Mesendoderm (in vitro differentiated cells): ENCODE results near the gene CPEB2.

Experiments used
- DNase-seq: peaks from one replicate; pipeline ENCODE4 v3.0.0; 2013
- H2AK5ac ChIP-seq: 2 replicates; pipeline ENCODE4 v1.6.1; 2013; ENCODE audit warnings: low read length, inconsistent platforms
- H2BK120ac ChIP-seq: 2 replicates; pipeline ENCODE4 v1.6.1; 2013; ENCODE audit warnings: low read depth, mild to moderate bottlenecking, low read length, moderate library complexity, mixed read lengths
- H2BK15ac ChIP-seq: replicated peaks from 2 replicates; pipeline ENCODE4 v1.6.1; 2013; ENCODE audit warnings: low read depth, mild to moderate bottlenecking, moderate library complexity
- H2BK5ac ChIP-seq: 2 replicates; pipeline ENCODE4 v1.6.1; 2013; ENCODE audit warnings: low read length, inconsistent platforms
- H3K18ac ChIP-seq: 2 replicates; pipeline ENCODE4 v1.6.1; 2013; ENCODE audit warnings: mild to moderate bottlenecking, low read length, mixed read lengths
- H3K23ac ChIP-seq: one replicate; pipeline ENCODE4 v1.6.1; 2013; ENCODE audit warnings: low read length
- H3K27ac ChIP-seq: 2 replicates; pipeline ENCODE4 v1.5.1; 2013; ENCODE audit warnings: low read depth, mild to moderate bottlenecking, inconsistent platforms, low read length, moderate library complexity
- H3K27me3 ChIP-seq: 2 replicates; pipeline ENCODE4 v1.6.1; 2013; ENCODE audit warnings: low read length, control low read depth, mild to moderate bottlenecking, inconsistent platforms; ENCODE audit not compliant: insufficient read depth, poor library complexity
- H3K36me3 ChIP-seq: 2 replicates; pipeline ENCODE4 v1.6.1; 2013; ENCODE audit warnings: low read length, inconsistent platforms; ENCODE audit not compliant: control insufficient read depth, insufficient read depth
- H3K4ac ChIP-seq: one replicate; pipeline ENCODE4 v1.6.1; 2013; ENCODE audit warnings: low read depth, mild to moderate bottlenecking, low read length, moderate library complexity
- H3K4me1 ChIP-seq: 2 replicates; pipeline ENCODE4 v1.6.1; 2013; ENCODE audit warnings: low read depth, low read length, inconsistent platforms; ENCODE audit not compliant: control insufficient read depth
- H3K4me2 ChIP-seq: 2 replicates; pipeline ENCODE4 v1.6.1; 2013; ENCODE audit warnings: low read length
- H3K4me3 ChIP-seq: 2 replicates; pipeline ENCODE4 v1.5.1; 2013; ENCODE audit warnings: mild to moderate bottlenecking, low read length
- H3K56ac ChIP-seq: one replicate; pipeline ENCODE4 v1.6.1; 2013; ENCODE audit warnings: low read length
- H3K79me1 ChIP-seq: 2 replicates; pipeline ENCODE4 v1.6.1; 2013; ENCODE audit warnings: low read length, inconsistent platforms
- H3K79me2 ChIP-seq: 2 replicates; pipeline ENCODE4 v1.6.1; 2013; ENCODE audit warnings: mild to moderate bottlenecking, low read length; ENCODE audit not compliant: control insufficient read depth, insufficient read depth
- H3K9ac ChIP-seq: 2 replicates; pipeline ENCODE4 v1.6.1; 2013; ENCODE audit warnings: low read length, inconsistent platforms
- H4K5ac ChIP-seq: one replicate; pipeline ENCODE4 v1.6.1; 2013; ENCODE audit warnings: low read length
- H4K8ac ChIP-seq: one replicate; pipeline ENCODE4 v1.6.1; 2013; ENCODE audit warnings: low read depth, mild to moderate bottlenecking, control low read depth, low read length, moderate library complexity
- WGBS: extraction: QIAGEN DNeasy Blood & Tissue Kit; methylation state at CpG from one replicate; pipeline ENCODE4 v1.1.7; 2013; ENCODE audit warnings: low lambda C conversion rate, missing lambda C conversion rate; ENCODE audit not compliant: insufficient coverage; ENCODE audit errors: extremely low coverage; 5-methylcytosine and 5-hydroxymethylcytosine counted together

CPEB2 gene

DNA sequence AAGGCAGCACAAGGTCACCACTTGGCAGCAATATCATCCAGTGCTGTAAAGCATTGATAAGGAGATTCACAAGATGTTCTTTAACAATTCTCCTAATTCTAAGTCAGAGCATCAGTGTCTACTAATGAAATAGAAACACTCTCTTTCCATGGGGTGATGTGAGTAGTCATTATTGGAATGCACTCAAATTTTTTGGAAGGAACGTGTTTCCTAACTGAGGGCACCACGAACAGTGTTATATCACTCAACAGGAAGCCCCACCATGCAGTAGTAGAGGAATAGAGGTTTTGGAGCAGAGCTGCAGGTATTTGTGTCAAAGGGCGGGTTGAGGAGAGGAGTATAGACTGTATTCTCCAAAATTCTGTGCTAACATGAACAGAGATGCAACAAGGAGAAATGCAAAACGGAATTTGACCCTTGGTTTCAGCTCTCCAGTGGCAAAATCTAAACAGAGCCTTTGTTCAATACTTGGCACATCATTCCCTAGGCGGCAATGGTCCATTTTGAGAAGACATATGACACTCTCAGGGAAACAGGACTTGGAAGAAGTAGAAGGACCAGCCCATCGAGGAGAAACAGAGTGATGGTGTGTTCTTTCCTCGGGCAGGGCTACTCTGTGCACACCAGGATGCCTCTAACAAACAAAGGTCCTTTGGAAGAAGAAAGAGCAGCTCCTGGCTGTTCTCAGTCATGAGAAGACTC lies 98.9 kb downstream of the CPEB2 start:
- Histone ChIP-seq H3K23ac (no peak overlapping the region), H3K27ac (no peak overlapping the region), H3K27me3 (no peaks in the 10 kb centered on the region), H3K4ac (no peak overlapping the region), H2BK120ac (no peak overlapping the region), H3K4me1 (no peaks in the 10 kb centered on the region), H3K4me3 (no peak overlapping the region), H3K79me2 (no peaks in the 10 kb centered on the region), H4K5ac (no peak overlapping the region), H3K18ac (no peak overlapping the region), H2BK15ac (no peak overlapping the region), H3K36me3 (no peaks in the 10 kb centered on the region), H4K8ac (no peak overlapping the region), H2AK5ac (no peak overlapping the region), H3K4me2 (no peak overlapping the region), H3K79me1 (no peaks in the 10 kb centered on the region), H3K9ac (no peak overlapping the region), H2BK5ac (no peak overlapping the region), H3K56ac (no peak overlapping the region)
- WGBS, result no CpG with 5 or more reads among the region's 7 CpGs
- no peak for DNase-seq

DNA sequence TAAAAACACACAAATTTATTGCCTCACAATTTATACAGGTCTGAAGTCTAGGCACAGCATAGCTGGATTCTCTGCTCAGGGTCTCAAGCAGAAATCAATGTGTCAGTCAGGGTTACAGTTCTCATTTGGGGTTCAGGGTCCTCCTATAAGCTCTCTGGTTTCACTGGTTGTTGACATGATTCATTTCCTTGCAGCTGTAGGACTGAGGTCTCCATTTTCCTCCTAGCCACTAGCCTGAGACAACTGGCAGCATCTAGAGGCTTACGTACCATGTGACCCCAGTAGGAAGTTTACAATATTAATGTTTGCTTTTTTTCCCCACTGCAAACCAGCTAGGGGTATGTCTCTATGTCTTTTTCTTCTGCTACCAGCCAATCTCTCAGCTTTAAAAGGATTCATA lies 102.5 kb downstream of the CPEB2 start:
- H2AK5ac ChIP-seq, result no peak overlapping the region
- H3K4ac ChIP-seq, result no peak overlapping the region
- DNase-seq, result no peak
- H3K79me2 ChIP-seq, result no peaks in the 10 kb centered on the region
- no peaks in the 10 kb centered on the region for H3K36me3 ChIP-seq
- no peak overlapping the region for H2BK15ac ChIP-seq
- no peak overlapping the region for H2BK120ac ChIP-seq
- H4K5ac ChIP-seq, result no peak overlapping the region
- no peaks in the 10 kb centered on the region for H3K79me1 ChIP-seq
- H3K23ac ChIP-seq, result no peak overlapping the region
- no peak overlapping the region for H3K27ac ChIP-seq
- no peaks in the 10 kb centered on the region for H3K27me3 ChIP-seq
- H4K8ac ChIP-seq, result no peak overlapping the region
- no peak overlapping the region for H3K4me3 ChIP-seq
- no peak overlapping the region for H3K56ac ChIP-seq
- H3K4me2 ChIP-seq, result no peak overlapping the region
- H2BK5ac ChIP-seq, result no peak overlapping the region
- no peaks in the 10 kb centered on the region for H3K4me1 ChIP-seq
- no peak overlapping the region for H3K9ac ChIP-seq
- H3K18ac ChIP-seq, result no peak overlapping the region
- no CpG with 5 or more reads among the region's 1 CpG for WGBS

- Histone ChIP-seq H2BK15ac (no peak overlapping the region), H3K23ac (no peak overlapping the region), H3K79me1 (no peaks in the 10 kb centered on the region), H3K56ac (no peak overlapping the region), H3K18ac (no peak overlapping the region), H3K4ac (no peak overlapping the region), H3K27me3 (no peaks in the 10 kb centered on the region), H2AK5ac (no peak overlapping the region), H3K36me3 (no peaks in the 10 kb centered on the region), H4K8ac (no peak overlapping the region), H3K79me2 (no peaks in the 10 kb centered on the region), H3K4me1 (no peaks in the 10 kb centered on the region), H3K4me2 (no peak overlapping the region), H2BK120ac (no peak overlapping the region), H2BK5ac (no peak overlapping the region), H3K4me3 (no peak overlapping the region), H4K5ac (no peak overlapping the region), H3K9ac (no peak overlapping the region), H3K27ac (no peak overlapping the region)
- DNase-seq, result no peak
- WGBS, result no CpG with 5 or more reads among the region's 5 CpGs
These were observed 104.1 kb downstream of the CPEB2 start for GRCh38 chr4:15106399-15106798.

- H2AK5ac ChIP-seq, result no peak overlapping the region
- no peak for DNase-seq
- H3K4me1 ChIP-seq, result no peaks in the 10 kb centered on the region
- H3K79me2 ChIP-seq, result no peaks in the 10 kb centered on the region
- H3K27ac ChIP-seq, result no peak overlapping the region
- H3K23ac ChIP-seq, result no peak overlapping the region
- no peak overlapping the region for H4K8ac ChIP-seq
- H3K79me1 ChIP-seq, result no peaks in the 10 kb centered on the region
- no peak overlapping the region for H2BK5ac ChIP-seq
- H3K27me3 ChIP-seq, result no peaks in the 10 kb centered on the region
- no peak overlapping the region for H3K56ac ChIP-seq
- no peak overlapping the region for H3K18ac ChIP-seq
- no peak overlapping the region for H3K4me3 ChIP-seq
- no peak overlapping the region for H4K5ac ChIP-seq
- no peak overlapping the region for H3K4ac ChIP-seq
- H3K36me3 ChIP-seq, result no peaks in the 10 kb centered on the region
- H3K9ac ChIP-seq, result no peak overlapping the region
- H2BK120ac ChIP-seq, result no peak overlapping the region
- H3K4me2 ChIP-seq, result no peak overlapping the region
- no peak overlapping the region for H2BK15ac ChIP-seq
These were observed 107.3 kb downstream of the CPEB2 start for GRCh38 chr4:15109600-15109999.

DNA sequence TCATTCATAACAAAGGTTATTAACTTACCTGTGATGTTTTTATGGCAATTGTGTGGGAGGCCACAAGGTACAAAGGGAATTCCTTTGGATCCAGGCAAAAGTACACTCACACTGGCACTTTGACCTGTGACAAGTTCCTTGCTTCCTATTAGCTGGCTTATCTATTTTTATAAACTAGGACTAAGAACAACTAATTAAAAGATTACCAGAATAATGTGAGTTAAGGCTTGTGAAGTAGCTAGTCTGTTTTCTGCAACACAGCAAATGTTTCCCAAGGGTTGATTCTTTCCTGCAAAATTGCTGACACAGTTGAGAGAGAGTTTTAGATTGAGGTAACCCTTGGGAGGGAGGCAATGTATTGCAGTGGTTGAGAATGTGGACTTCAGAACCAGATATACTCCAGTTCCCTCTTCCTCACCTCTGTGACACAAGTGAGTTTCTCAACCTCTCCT lies 107.9 kb downstream of the CPEB2 start:
- Histone ChIP-seq H3K56ac (no peak overlapping the region), H3K4me2 (no peak overlapping the region), H3K27ac (no peak overlapping the region), H3K27me3 (no peaks in the 10 kb centered on the region), H3K79me1 (no peaks in the 10 kb centered on the region), H3K4me3 (no peak overlapping the region), H4K8ac (no peak overlapping the region), H3K4me1 (no peaks in the 10 kb centered on the region), H3K18ac (no peak overlapping the region), H3K23ac (no peak overlapping the region), H3K79me2 (no peaks in the 10 kb centered on the region), H2BK15ac (no peak overlapping the region), H2AK5ac (no peak overlapping the region), H3K9ac (no peak overlapping the region), H3K36me3 (no peaks in the 10 kb centered on the region), H2BK120ac (no peak overlapping the region), H3K4ac (no peak overlapping the region), H2BK5ac (no peak overlapping the region), H4K5ac (no peak overlapping the region)
- DNase-seq, result no peak

DNA sequence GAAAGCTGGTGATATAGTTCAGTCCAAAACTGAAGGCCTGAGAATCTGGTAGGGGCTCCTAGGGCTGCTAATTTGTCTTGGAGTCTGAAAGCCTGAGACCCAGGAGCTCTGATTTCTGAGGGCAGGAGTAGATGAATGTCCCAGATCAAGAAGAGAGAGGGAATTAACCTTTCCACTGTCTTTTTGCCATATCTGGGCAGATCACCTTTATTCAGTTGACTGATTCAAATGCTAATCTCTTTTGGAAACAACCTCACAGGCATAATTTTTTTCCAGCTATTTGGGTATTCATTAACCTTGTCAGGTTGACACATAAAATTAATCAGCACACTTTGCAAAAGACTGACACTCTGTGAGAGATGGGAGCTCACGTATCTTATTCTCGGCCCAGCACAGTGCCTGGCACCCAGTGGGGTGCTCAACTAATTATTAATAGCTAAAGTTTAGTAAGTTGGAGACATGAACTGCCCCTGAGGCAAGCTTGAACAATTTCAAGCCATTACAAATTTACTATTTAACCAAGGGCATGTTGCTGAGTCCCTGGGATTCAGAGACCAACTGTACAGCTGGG lies 114.3 kb downstream of the CPEB2 start:
- Histone ChIP-seq H3K23ac (no peak overlapping the region), H3K27ac (no peak overlapping the region), H2AK5ac (no peak overlapping the region), H3K4ac (no peak overlapping the region), H3K4me2 (no peak overlapping the region), H3K56ac (no peak overlapping the region), H2BK5ac (no peak overlapping the region), H3K36me3 (no peaks in the 10 kb centered on the region), H4K5ac (no peak overlapping the region), H3K9ac (no peak overlapping the region), H3K4me3 (no peak overlapping the region), H2BK120ac (no peak overlapping the region), H3K79me1 (no peaks in the 10 kb centered on the region), H3K18ac (no peak overlapping the region), H3K4me1 (no peaks in the 10 kb centered on the region), H3K27me3 (no peaks in the 10 kb centered on the region), H4K8ac (no peak overlapping the region), H2BK15ac (no peak overlapping the region), H3K79me2 (no peaks in the 10 kb centered on the region)
- no CpG with 5 or more reads among the region's 2 CpGs for WGBS
- no peak for DNase-seq
